ENCODE data around the gene ATXN7L1.

- TF ChIP-seq CTCF (IDR thresholded peaks at IDR 0.05; ENCODE audit: low read length): no peak
- no peak for TF ChIP-seq EZH2 (optimal IDR thresholded peaks at IDR 0.05; ENCODE audit: low read depth, low read length)
Observed at GRCh38 chr7:105826143-105826542, 50.3 kb downstream of the ATXN7L1 start.

Data from MM.1S (cell line).